ENCODE results near the gene XYLB.

Gene XYLB

DNA sequence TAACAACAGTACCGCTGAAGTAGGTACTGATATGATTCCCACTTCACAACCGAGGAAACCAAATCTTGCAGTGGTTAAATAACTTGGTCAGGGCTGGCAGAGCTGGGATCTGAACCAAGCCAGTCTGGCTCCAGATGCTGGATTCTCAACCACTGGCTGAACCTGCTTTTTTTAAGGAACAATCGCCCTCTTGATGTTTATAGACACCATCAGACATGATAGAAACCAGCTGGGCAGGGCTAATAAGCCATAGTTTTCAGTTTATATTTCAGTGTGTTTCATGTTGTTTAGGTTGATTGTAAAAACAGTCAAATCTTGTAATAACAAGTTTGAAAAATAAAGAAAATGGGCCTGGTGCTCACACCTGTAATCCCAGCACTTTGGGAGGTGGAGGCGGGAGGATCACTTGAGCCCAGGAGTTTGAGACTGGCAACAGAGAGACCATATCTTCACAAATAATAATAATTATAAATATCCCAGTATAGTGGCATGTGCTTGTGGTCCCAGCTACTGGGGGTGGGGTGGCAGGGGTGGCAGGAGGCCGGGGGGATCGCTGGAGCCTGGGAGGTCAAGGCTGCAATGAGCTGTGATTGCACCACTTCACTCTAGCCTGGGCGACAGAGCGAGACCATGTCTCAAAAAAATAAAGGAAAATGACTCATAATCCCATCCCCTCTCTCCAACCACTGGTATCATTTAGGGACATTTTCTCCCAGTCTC is 36.7 kb downstream of the XYLB start:
- Histone ChIP-seq H3K36me3 (ENCODE audit: control insufficient read depth in 1 of 2, insufficient read depth in 2 of 2, low read depth in 1 of 2, low read length in 2 of 2) (peaks cover 7 to 69% of the 10 kb centered on the region in 2 experiments), H4K8ac (ENCODE audit: low read length) (no peak overlapping the region), H2AK5ac (ENCODE audit: low read length, severe bottlenecking) (no peak overlapping the region), H2BK12ac (ENCODE audit: low read length in 2 of 2) (no peak overlapping the region), H2AFZ (ENCODE audit: low read depth, low read length) (no peak overlapping the region), H3K4me1 (ENCODE audit: control insufficient read depth, insufficient read depth, low read depth, low read length) (peaks cover 2% of the 10 kb centered on the region), H3K4me2 (ENCODE audit: low read length, poor library complexity, severe bottlenecking) (no peak overlapping the region), H3K4ac (ENCODE audit: low read depth in 1 of 2, low read length in 2 of 2) (no peak overlapping the region), H3K14ac (ENCODE audit: low read length in 2 of 2) (no peak overlapping the region), H3K27ac (ENCODE audit: low read length, poor library complexity, severe bottlenecking) (no peak overlapping the region), H3K9me3 (ENCODE audit: control insufficient read depth, low read length) (peaks cover 26% of the 10 kb centered on the region), H3K79me1 (replicated peaks; ENCODE audit: low read length, poor library complexity, severe bottlenecking) (no peaks in the 10 kb centered on the region), H2BK120ac (ENCODE audit: low read depth, low read length) (no peak overlapping the region), H3K23ac (ENCODE audit: low read length in 2 of 2) (no peak overlapping the region), H2BK15ac (ENCODE audit: low read depth, poor library complexity, severe bottlenecking) (no peak overlapping the region), H3K9ac (ENCODE audit: low read length) (no peak overlapping the region), H2BK5ac (ENCODE audit: low read depth, low read length, poor library complexity, severe bottlenecking) (no peak overlapping the region), H3K4me3 (ENCODE audit: insufficient read depth in 1 of 2, low read depth in 1 of 2, low read length in 2 of 2) (no peak overlapping the region), H3K18ac (ENCODE audit: low read depth in 1 of 2, low read length in 2 of 2) (no peak overlapping the region), H4K91ac (ENCODE audit: low read length) (no peak overlapping the region), H3K27me3 (ENCODE audit: control insufficient read depth in 1 of 2, insufficient read depth in 1 of 2, low read length in 2 of 2) (no peaks in the 10 kb centered on the region)
- DNase-seq: no peak
- 99% methylated on average over 5 of the region's 8 CpGs for WGBS

DNA sequence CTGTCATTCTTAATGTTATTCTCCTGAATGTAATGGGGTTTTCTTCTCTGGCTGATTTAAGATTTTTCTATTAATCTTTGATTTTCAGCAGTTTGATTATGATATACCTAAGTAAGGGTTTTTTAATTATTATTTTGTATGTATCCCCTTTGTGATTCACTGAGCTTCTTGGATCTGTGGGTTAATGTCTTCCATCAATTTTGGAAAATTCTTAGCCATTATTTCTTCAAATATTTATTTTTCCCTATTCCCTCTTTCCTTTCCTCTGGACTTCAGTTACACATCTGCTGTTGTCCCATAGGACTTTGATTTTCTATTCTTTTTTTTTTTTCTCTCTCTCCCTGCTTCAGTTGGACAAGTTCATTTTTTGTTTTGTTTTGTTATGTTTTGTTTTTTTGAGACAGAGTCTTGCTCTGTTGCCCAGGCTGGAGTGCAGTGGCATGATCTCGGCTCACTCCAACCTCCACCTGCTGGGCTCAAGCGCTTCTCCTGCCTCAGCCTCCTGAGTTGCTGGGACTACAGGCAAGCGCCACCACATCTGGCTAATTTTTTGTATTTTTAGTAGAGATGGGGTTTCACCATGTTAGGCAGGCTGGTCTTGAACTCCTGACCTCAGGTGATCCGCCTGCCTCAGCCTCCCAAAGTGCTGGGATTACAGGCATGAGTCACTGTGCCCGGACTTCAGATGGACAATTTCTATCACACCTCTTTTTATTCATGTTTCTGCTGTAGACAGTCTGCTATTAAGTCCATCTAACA is 40.6 kb downstream of the XYLB start:
- H3K9ac ChIP-seq (ENCODE audit: low read length): no peak overlapping the region
- H2AK5ac ChIP-seq (ENCODE audit: low read length, severe bottlenecking): no peak overlapping the region
- no peak overlapping the region for H2BK5ac ChIP-seq (ENCODE audit: low read depth, low read length, poor library complexity, severe bottlenecking)
- no peak overlapping the region for H2BK15ac ChIP-seq (ENCODE audit: low read depth, poor library complexity, severe bottlenecking)
- H3K9me3 ChIP-seq (ENCODE audit: control insufficient read depth, low read length): peaks cover 26% of the 10 kb centered on the region
- H3K4me1 ChIP-seq (ENCODE audit: control insufficient read depth, insufficient read depth, low read depth, low read length): peaks cover 2% of the 10 kb centered on the region
- no peak overlapping the region for H2BK120ac ChIP-seq (ENCODE audit: low read depth, low read length)
- H3K27ac ChIP-seq (ENCODE audit: low read length, poor library complexity, severe bottlenecking): no peak overlapping the region
- no peak overlapping the region for H2AFZ ChIP-seq (ENCODE audit: low read depth, low read length)
- no peaks in the 10 kb centered on the region for H3K79me1 ChIP-seq (replicated peaks; ENCODE audit: low read length, poor library complexity, severe bottlenecking)
- no peak overlapping the region for H4K91ac ChIP-seq (ENCODE audit: low read length)
- no peak overlapping the region for H3K18ac ChIP-seq (ENCODE audit: low read depth in 1 of 2, low read length in 2 of 2)
- H3K27me3 ChIP-seq (ENCODE audit: control insufficient read depth in 1 of 2, insufficient read depth in 1 of 2, low read length in 2 of 2): no peaks in the 10 kb centered on the region
- no peak overlapping the region for H2BK12ac ChIP-seq (ENCODE audit: low read length in 2 of 2)
- H3K4me2 ChIP-seq (ENCODE audit: low read length, poor library complexity, severe bottlenecking): no peak overlapping the region
- H3K14ac ChIP-seq (ENCODE audit: low read length in 2 of 2): no peak overlapping the region
- no peak overlapping the region for H4K8ac ChIP-seq (ENCODE audit: low read length)
- no peak overlapping the region for H3K23ac ChIP-seq (ENCODE audit: low read length in 2 of 2)
- no peak overlapping the region for H3K4ac ChIP-seq (ENCODE audit: low read depth in 1 of 2, low read length in 2 of 2)
- WGBS: 97% methylated on average over 3 of the region's 5 CpGs
- no peak for DNase-seq
- H3K36me3 ChIP-seq (ENCODE audit: control insufficient read depth in 1 of 2, insufficient read depth in 2 of 2, low read depth in 1 of 2, low read length in 2 of 2): peaks cover 0 to 59% of the 10 kb centered on the region in 2 experiments
- H3K4me3 ChIP-seq (ENCODE audit: insufficient read depth in 1 of 2, low read depth in 1 of 2, low read length in 2 of 2): no peak overlapping the region

DNA sequence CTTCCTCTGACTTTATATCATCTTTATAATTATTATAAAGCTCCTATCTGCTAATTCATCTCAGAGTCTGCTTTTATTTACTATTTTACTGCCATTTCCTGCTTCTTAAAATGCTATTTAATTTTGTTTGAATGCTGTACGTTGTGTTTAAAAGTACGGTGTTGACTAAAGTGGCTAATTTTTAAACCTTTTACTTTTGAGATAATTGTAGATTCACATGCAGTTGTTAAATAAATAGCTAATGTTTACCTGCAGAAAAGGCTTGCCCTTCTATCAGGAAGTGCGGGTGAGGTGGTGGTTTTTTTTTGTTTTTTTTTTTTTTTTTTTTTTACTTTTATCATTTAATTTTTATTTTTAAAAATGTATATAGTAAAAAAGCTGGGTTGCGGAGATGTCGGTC is 41.3 kb downstream of the XYLB start:
- WGBS: 99% methylated on average over 4 of the region's 5 CpGs
- no peak for DNase-seq

DNA sequence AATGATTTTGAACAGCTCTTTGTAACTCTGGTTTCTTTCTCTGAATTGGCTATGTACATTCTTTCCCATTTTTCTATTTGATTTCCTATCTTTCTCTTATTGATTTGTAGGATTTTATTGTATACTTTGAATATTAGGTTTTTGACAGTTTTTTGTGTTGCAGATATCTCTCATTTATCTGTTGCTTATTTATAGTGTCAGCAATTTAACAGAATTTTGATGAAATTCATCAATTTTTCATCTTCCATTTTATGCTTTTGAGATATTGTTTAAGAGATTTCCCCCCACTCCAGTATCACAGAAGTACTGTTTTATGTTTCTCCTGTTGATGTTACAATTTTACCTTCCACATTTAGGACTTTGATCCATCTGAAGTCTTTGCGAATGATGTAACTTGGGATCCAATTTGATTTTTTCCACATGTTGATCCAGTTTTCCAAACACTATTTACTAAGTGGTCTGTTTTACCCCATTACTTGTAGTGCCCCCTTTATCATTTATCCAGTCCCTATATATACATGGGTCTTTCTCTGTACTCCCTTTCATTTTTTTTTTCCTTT is 46.1 kb downstream of the XYLB start:
- H3K4me3 ChIP-seq (ENCODE audit: insufficient read depth in 1 of 2, low read depth in 1 of 2, low read length in 2 of 2): no peak overlapping the region
- no peak overlapping the region for H2BK15ac ChIP-seq (ENCODE audit: low read depth, poor library complexity, severe bottlenecking)
- WGBS: 96% methylated on average over 1 of the region's 1 CpG
- H3K18ac ChIP-seq (ENCODE audit: low read depth in 1 of 2, low read length in 2 of 2): no peak overlapping the region
- H3K4ac ChIP-seq (ENCODE audit: low read depth in 1 of 2, low read length in 2 of 2): no peak overlapping the region
- H2BK12ac ChIP-seq (ENCODE audit: low read length in 2 of 2): no peak overlapping the region
- H2BK120ac ChIP-seq (ENCODE audit: low read depth, low read length): no peak overlapping the region
- no peak overlapping the region for H2BK5ac ChIP-seq (ENCODE audit: low read depth, low read length, poor library complexity, severe bottlenecking)
- no peaks in the 10 kb centered on the region for H3K27me3 ChIP-seq (ENCODE audit: control insufficient read depth in 1 of 2, insufficient read depth in 1 of 2, low read length in 2 of 2)
- no peak overlapping the region for H3K14ac ChIP-seq (ENCODE audit: low read length in 2 of 2)
- no peak overlapping the region for H2AFZ ChIP-seq (ENCODE audit: low read depth, low read length)
- no peak overlapping the region for H3K27ac ChIP-seq (ENCODE audit: low read length, poor library complexity, severe bottlenecking)
- H3K4me1 ChIP-seq (ENCODE audit: control insufficient read depth, insufficient read depth, low read depth, low read length): no peaks in the 10 kb centered on the region
- H3K4me2 ChIP-seq (ENCODE audit: low read length, poor library complexity, severe bottlenecking): no peak overlapping the region
- H3K23ac ChIP-seq (ENCODE audit: low read length in 2 of 2): no peak overlapping the region
- no peak overlapping the region for H2AK5ac ChIP-seq (ENCODE audit: low read length, severe bottlenecking)
- DNase-seq: no peak
- peaks cover 0 to 54% of the 10 kb centered on the region in 2 experiments for H3K36me3 ChIP-seq (ENCODE audit: control insufficient read depth in 1 of 2, insufficient read depth in 2 of 2, low read depth in 1 of 2, low read length in 2 of 2)
- H4K8ac ChIP-seq (ENCODE audit: low read length): no peak overlapping the region
- H3K79me1 ChIP-seq (replicated peaks; ENCODE audit: low read length, poor library complexity, severe bottlenecking): no peaks in the 10 kb centered on the region
- no peak overlapping the region for H3K9ac ChIP-seq (ENCODE audit: low read length)
- H4K91ac ChIP-seq (ENCODE audit: low read length): no peak overlapping the region
- peaks cover 2% of the 10 kb centered on the region for H3K9me3 ChIP-seq (ENCODE audit: control insufficient read depth, low read length)

More for the DNA sequence above, 41.3 kb downstream of the XYLB start:
- Histone ChIP-seq H3K9ac (ENCODE audit: low read length) (no peak overlapping the region), H2AFZ (ENCODE audit: low read depth, low read length) (no peak overlapping the region), H2BK5ac (ENCODE audit: low read depth, low read length, poor library complexity, severe bottlenecking) (no peak overlapping the region), H2BK12ac (ENCODE audit: low read length in 2 of 2) (no peak overlapping the region), H3K4me1 (ENCODE audit: control insufficient read depth, insufficient read depth, low read depth, low read length) (peaks cover 2% of the 10 kb centered on the region), H3K79me1 (replicated peaks; ENCODE audit: low read length, poor library complexity, severe bottlenecking) (no peaks in the 10 kb centered on the region), H3K9me3 (ENCODE audit: control insufficient read depth, low read length) (peaks cover 26% of the 10 kb centered on the region), H3K27me3 (ENCODE audit: control insufficient read depth in 1 of 2, insufficient read depth in 1 of 2, low read length in 2 of 2) (no peaks in the 10 kb centered on the region), H2AK5ac (ENCODE audit: low read length, severe bottlenecking) (no peak overlapping the region), H3K23ac (ENCODE audit: low read length in 2 of 2) (no peak overlapping the region), H2BK15ac (ENCODE audit: low read depth, poor library complexity, severe bottlenecking) (no peak overlapping the region), H3K4ac (ENCODE audit: low read depth in 1 of 2, low read length in 2 of 2) (no peak overlapping the region), H4K91ac (ENCODE audit: low read length) (no peak overlapping the region), H3K18ac (ENCODE audit: low read depth in 1 of 2, low read length in 2 of 2) (no peak overlapping the region), H2BK120ac (ENCODE audit: low read depth, low read length) (no peak overlapping the region), H3K36me3 (ENCODE audit: control insufficient read depth in 1 of 2, insufficient read depth in 2 of 2, low read depth in 1 of 2, low read length in 2 of 2) (peaks cover 0 to 56% of the 10 kb centered on the region in 2 experiments), H3K27ac (ENCODE audit: low read length, poor library complexity, severe bottlenecking) (no peak overlapping the region), H3K4me3 (ENCODE audit: insufficient read depth in 1 of 2, low read depth in 1 of 2, low read length in 2 of 2) (no peak overlapping the region), H4K8ac (ENCODE audit: low read length) (no peak overlapping the region), H3K14ac (ENCODE audit: low read length in 2 of 2) (no peak overlapping the region), H3K4me2 (ENCODE audit: low read length, poor library complexity, severe bottlenecking) (no peak overlapping the region)
